HG02588 (cell line): Measurements from ENCODE around the gene NFKB2.

Source experiments
- ATAC-seq: cut with Tn5 transposase; IDR thresholded peaks from one replicate; pipeline ENCODE4 v1.9.1; 2021; ENCODE audit warnings: mild to moderate bottlenecking, moderate library complexity; ENCODE audit not compliant: unreplicated experiment

The NFKB2 gene

GRCh38 chr10:102449321-102450123 lies 54.0 kb downstream of the NFKB2 start:
- peak; percentile 38 for ATAC-seq

- ATAC-seq, result no peak
These were observed 54.5 kb downstream of the NFKB2 start for GRCh38 chr10:102450124-102450373.

DNA sequence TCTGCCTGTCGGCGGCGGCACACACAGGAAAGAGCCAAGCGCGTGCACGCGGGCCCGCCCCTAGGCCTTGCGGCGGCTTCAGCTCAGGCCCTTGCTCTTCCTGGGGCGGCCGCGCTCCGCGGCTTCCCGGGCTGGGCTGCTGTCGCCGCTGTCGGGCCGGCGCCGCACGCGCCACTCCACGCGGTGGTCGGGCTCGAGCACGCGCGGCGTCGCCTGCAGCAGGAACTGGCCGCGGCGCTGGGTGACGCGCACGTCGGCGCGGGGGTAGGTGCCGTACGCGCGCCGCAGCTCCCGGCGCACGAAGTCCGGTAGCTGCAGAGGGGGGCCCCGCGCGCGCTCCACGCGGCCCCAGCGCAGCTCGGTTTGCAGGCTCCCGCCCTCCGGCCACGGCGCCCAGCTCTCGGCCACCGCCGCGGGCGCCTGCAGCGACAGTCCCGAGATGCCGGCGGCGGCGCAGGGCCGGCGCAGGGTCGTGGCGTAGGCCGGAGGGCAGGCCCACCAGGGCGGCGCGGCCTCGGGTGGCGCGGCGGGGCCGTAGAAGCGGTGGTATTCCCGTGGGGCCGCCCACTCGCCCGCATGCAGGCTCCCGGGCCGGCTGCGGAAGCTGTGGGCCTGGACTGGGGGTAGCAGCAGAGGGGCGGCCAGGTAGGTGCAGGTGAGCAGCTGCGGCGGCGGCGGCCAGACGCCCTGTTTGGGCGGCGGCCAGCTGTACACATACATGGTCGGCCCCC lies 55.0 kb downstream of the NFKB2 start:
- peak; percentile 71 for ATAC-seq

GRCh38 chr10:102451105-102451969 lies 55.8 kb downstream of the NFKB2 start, which contains the start of gene C10orf95:
TSS of gene C10orf95 (minus strand) at chr10:102451543. CDS start at chr10:102451093, 450 bp downstream.
- ATAC-seq, result no peak
